GM23248 (cell line): Measurements from ENCODE around the gene MGST2. TPM values are rescaled to one million over a fixed set of nuclear protein-coding genes. Genes with fewer than 3 reads are reported as not detected.

ENCODE experiments used
- DNase-seq: peaks from one replicate; pipeline ENCODE4 v3.0.0-alpha.2; 2015
- H2AFZ ChIP-seq: fragments of 200-600 bp; sonication (generic); 2 replicates; pipeline ENCODE4 v1.6.1; 2016; ENCODE audit warnings: antibody characterized with exemption
- H3F3A ChIP-seq: fragments of 200-600 bp; sonication (generic); 2 replicates; pipeline ENCODE4 v1.6.1; 2016; ENCODE audit warnings: mild to moderate bottlenecking, antibody characterized with exemption, mixed run types; ENCODE audit not compliant: insufficient read depth
- H3K27ac ChIP-seq: fragments of 200-600 bp; sonication (generic); 2 replicates; pipeline ENCODE4 v1.5.1; 2016; ENCODE audit warnings: mild to moderate bottlenecking
- H3K27me3 ChIP-seq: fragments of 200-600 bp; sonication (generic); replicated peaks from 2 replicates; pipeline ENCODE4 v1.6.1; 2016; ENCODE audit warnings: mild to moderate bottlenecking; ENCODE audit not compliant: insufficient read depth
- H3K36me3 ChIP-seq: fragments of 200-600 bp; sonication (generic); 2 replicates; pipeline ENCODE4 v1.6.1; 2016; ENCODE audit warnings: low read depth, mild to moderate bottlenecking
- H3K4me1 ChIP-seq: fragments of 200-600 bp; sonication (generic); 2 replicates; pipeline ENCODE4 v1.6.1; 2016; ENCODE audit warnings: mild to moderate bottlenecking; ENCODE audit not compliant: insufficient read depth
- H3K4me2 ChIP-seq: fragments of 200-600 bp; sonication (generic); one replicate; pipeline ENCODE4 v1.6.1; 2016; ENCODE audit warnings: mild to moderate bottlenecking; ENCODE audit not compliant: unreplicated experiment
- H3K4me3 ChIP-seq: fragments of 200-600 bp; sonication (generic); 2 replicates; pipeline ENCODE4 v1.5.1; 2016; ENCODE audit warnings: mild to moderate bottlenecking
- H3K79me2 ChIP-seq: fragments of 200-600 bp; sonication (generic); 2 replicates; pipeline ENCODE4 v1.6.1; 2016; ENCODE audit warnings: mild to moderate bottlenecking; ENCODE audit not compliant: insufficient read depth
- H3K9ac ChIP-seq: fragments of 200-600 bp; sonication (generic); 2 replicates; pipeline ENCODE4 v1.6.1; 2016; ENCODE audit warnings: mild to moderate bottlenecking
- H3K9me2 ChIP-seq: fragments of 200-600 bp; sonication (generic); 2 replicates; pipeline ENCODE4 v1.6.1; 2016; ENCODE audit warnings: mixed run types, mild to moderate bottlenecking, moderate library complexity; ENCODE audit not compliant: insufficient read depth
- H3K9me3 ChIP-seq: fragments of 200-600 bp; sonication (generic); one replicate; pipeline ENCODE4 v1.6.1; 2017; ENCODE audit warnings: low read depth
- H4K20me1 ChIP-seq: fragments of 200-600 bp; sonication (generic); 2 replicates; pipeline ENCODE4 v1.6.0; 2016; ENCODE audit not compliant: insufficient read depth
- EZH2 ChIP-seq: fragments of 200-600 bp; sonication (generic); IDR thresholded peaks from 2 replicates; pipeline ENCODE4 v1.6.1; 2018; ENCODE audit warnings: antibody characterized with exemption, mild to moderate bottlenecking; ENCODE audit not compliant: insufficient read depth, poor library complexity, severe bottlenecking
- EZH2phosphoT487 ChIP-seq: fragments of 200-600 bp; sonication (generic); IDR thresholded peaks from 2 replicates; pipeline ENCODE4 v1.6.1; 2018; ENCODE audit warnings: antibody characterized with exemption, moderate library complexity, mild to moderate bottlenecking, low read depth; ENCODE audit not compliant: insufficient read depth
- WGBS, 2 experiments: methylation state at CpG; one replicate each; pipeline ENCODE4 v1.1.6; 2015 to 2017; ENCODE audit warnings: low lambda C conversion rate in 2 of 2, low coverage in 1 of 2; ENCODE audit errors: missing lambda C conversion rate in 2 of 2; 5-methylcytosine and 5-hydroxymethylcytosine counted together
- in situ Hi-C: fragments of 300-500 bp; cut with MboI; formaldehyde crosslinking; loops from 2 replicates; pipeline ENCODE4 v1.15.0; 2020
- polyA plus RNA-seq: library from polyadenylated mRNA; unstranded; fragments of >200 nt; fragmentation: Nextera tagmentation; extraction: Ambion mirVana; gene quantifications from 2 replicates; pipeline ENCODE4 v1.2.1, GENCODE V29; 2016
- total RNA-seq: library from RNA; depleted of rRNA; stranded (reverse); fragments of >200 nt; shearing (Covaris generic); gene quantifications from 2 replicates; pipeline ENCODE4 v1.2.3, GENCODE V29; 2014

The MGST2 gene
- total and polyA plus RNA-seq, 2 experiments from 2014 or later = 7.5 to 17.9 TPM

GRCh38 chr4:139669335-139669734 lies 3.7 kb downstream of the MGST2 start:
- in situ Hi-C loops = no loop called here
- no peak overlapping the region for H3K9ac ChIP-seq
- H3K4me1 ChIP-seq = peaks cover 7% of the 10 kb centered on the region; the same call in 1 of the 2 replicates
- H4K20me1 ChIP-seq = no peaks in the 10 kb centered on the region
- no peak overlapping the region for H3K4me3 ChIP-seq
- H3K27me3 ChIP-seq = no peaks in the 10 kb centered on the region
- H2AFZ ChIP-seq = no peak overlapping the region
- no peaks in the 10 kb centered on the region for H3K79me2 ChIP-seq
- H3K4me2 ChIP-seq = no peak overlapping the region
- WGBS, 2 experiments = 72 to 81% methylated on average over 6 of the region's 6 CpGs
- H3K27ac ChIP-seq = no peak overlapping the region
- no peaks in the 10 kb centered on the region for H3F3A ChIP-seq
- no peak for TF ChIP-seq EZH2
- no peak for TF ChIP-seq EZH2phosphoT487
- no peak for DNase-seq
- no peaks in the 10 kb centered on the region for H3K36me3 ChIP-seq
- H3K9me3 ChIP-seq = no peaks in the 10 kb centered on the region
- no peaks in the 10 kb centered on the region for H3K9me2 ChIP-seq

GRCh38 chr4:139669890-139670289 lies 4.3 kb downstream of the MGST2 start:
- no peak overlapping the region for H3K4me3 ChIP-seq
- H3K4me1 ChIP-seq = peaks cover 7% of the 10 kb centered on the region; the same call in 1 of the 2 replicates
- H3K27me3 ChIP-seq = no peaks in the 10 kb centered on the region
- H3K27ac ChIP-seq = no peak overlapping the region
- in situ Hi-C loops = no loop called here
- H4K20me1 ChIP-seq = no peaks in the 10 kb centered on the region
- no peak overlapping the region for H2AFZ ChIP-seq
- WGBS, 2 experiments = 63 to 67% methylated on average over 6 of the region's 6 CpGs
- no peaks in the 10 kb centered on the region for H3K9me2 ChIP-seq
- no peaks in the 10 kb centered on the region for H3K9me3 ChIP-seq
- no peaks in the 10 kb centered on the region for H3K79me2 ChIP-seq
- no peak for TF ChIP-seq EZH2phosphoT487
- no peak for TF ChIP-seq EZH2
- H3K36me3 ChIP-seq = no peaks in the 10 kb centered on the region
- H3K4me2 ChIP-seq = no peak overlapping the region
- no peak overlapping the region for H3K9ac ChIP-seq
- H3F3A ChIP-seq = no peaks in the 10 kb centered on the region
- DNase-seq = no peak

DNA sequence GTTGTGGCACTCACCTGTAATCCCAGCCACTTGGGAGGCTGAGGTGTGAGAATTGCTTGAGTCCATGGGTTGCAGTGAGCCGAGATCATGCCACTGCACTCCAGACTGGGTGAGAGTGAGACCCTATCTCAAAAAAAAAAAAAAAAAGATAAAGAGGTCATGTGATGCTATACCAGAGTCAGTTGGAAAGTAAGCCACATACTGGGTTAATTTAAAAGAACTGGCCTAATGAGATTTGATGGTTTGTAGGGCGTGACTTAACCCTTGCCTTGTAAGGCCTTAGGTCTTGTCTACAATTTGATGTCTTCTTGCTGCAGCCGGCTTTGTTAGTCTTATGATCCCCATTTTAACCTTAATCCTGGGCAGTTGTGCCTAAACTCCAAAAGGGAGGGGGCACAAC lies 5.2 kb downstream of the MGST2 start:
- Histone ChIP-seq H3K4me3 (no peak overlapping the region), H3F3A (no peaks in the 10 kb centered on the region), H3K27ac (no peak overlapping the region), H3K27me3 (no peaks in the 10 kb centered on the region), H3K9ac (no peak overlapping the region), H3K4me2 (no peak overlapping the region), H3K4me1 (peaks cover 7% of the 10 kb centered on the region; the same call in 1 of the 2 replicates), H2AFZ (no peak overlapping the region), H3K9me2 (no peaks in the 10 kb centered on the region), H3K36me3 (no peaks in the 10 kb centered on the region), H3K9me3 (no peaks in the 10 kb centered on the region), H3K79me2 (no peaks in the 10 kb centered on the region), H4K20me1 (no peaks in the 10 kb centered on the region)
- DNase-seq = no peak
- TF ChIP-seq EZH2phosphoT487 (no peak), EZH2 (no peak)
- whole genome bisulfite sequencing, 2 experiments = 90 to 93% methylated on average over 3 of the region's 3 CpGs
- in situ Hi-C loops = no loop called here

- in situ Hi-C loops = no loop called here
- no peak for DNase-seq
Measured at GRCh38 chr4:139672215-139672614, 6.6 kb downstream of the MGST2 start.

DNA sequence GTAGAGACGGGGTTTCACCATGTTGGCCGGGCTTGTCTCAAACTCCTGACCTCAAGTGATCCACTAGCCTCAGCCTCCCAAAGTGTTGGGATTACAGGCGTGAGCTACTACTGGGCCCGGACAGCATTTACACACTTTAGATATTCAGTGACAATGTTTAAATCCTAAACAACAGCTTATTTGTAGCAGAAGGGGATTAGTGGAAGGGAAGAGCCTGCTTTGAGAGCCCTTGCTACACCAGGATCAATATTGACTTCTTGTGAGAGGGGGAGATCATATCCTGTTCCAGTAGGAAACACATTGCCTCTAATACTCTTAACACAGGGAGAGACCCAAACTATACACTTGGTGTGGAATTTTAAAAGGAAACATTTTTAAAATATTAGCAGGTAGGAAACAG lies 7.1 kb downstream of the MGST2 start:
- Histone ChIP-seq H3K27me3 (no peaks in the 10 kb centered on the region), H3K4me1 (no peaks in the 10 kb centered on the region), H3K4me3 (no peak overlapping the region), H4K20me1 (no peaks in the 10 kb centered on the region), H3K4me2 (no peak overlapping the region), H3F3A (no peaks in the 10 kb centered on the region), H3K9ac (no peak overlapping the region), H3K79me2 (no peaks in the 10 kb centered on the region), H2AFZ (no peak overlapping the region), H3K9me2 (no peaks in the 10 kb centered on the region), H3K27ac (no peak overlapping the region), H3K36me3 (no peaks in the 10 kb centered on the region), H3K9me3 (no peaks in the 10 kb centered on the region)
- 81 to 90% methylated on average over 4 of the region's 4 CpGs for WGBS, 2 experiments
- in situ Hi-C loops = no loop called here
- TF ChIP-seq EZH2phosphoT487 (no peak), EZH2 (no peak)
- DNase-seq = no peak

More at GRCh38 chr4:139672215-139672614, 6.6 kb downstream of the MGST2 start:
- Histone ChIP-seq H3K27ac (no peak overlapping the region), H3K4me3 (no peak overlapping the region), H3K4me2 (no peak overlapping the region), H3K9ac (no peak overlapping the region), H3F3A (no peaks in the 10 kb centered on the region), H2AFZ (no peak overlapping the region), H3K27me3 (no peaks in the 10 kb centered on the region), H3K79me2 (no peaks in the 10 kb centered on the region), H4K20me1 (no peaks in the 10 kb centered on the region), H3K9me3 (no peaks in the 10 kb centered on the region), H3K36me3 (no peaks in the 10 kb centered on the region), H3K9me2 (no peaks in the 10 kb centered on the region), H3K4me1 (no peaks in the 10 kb centered on the region)
- TF ChIP-seq EZH2phosphoT487 = no peak
- TF ChIP-seq EZH2 = no peak
- WGBS, 2 experiments = 90 to 100% methylated on average over 2 of the region's 2 CpGs
